IPS-NIHi7 (cell line): ENCODE measurements around the gene TNK2.
"Not testable (repeated sequence)": the region's sequence is repeated elsewhere in the genome, so short reads cannot be mapped to it uniquely, and the experiment has no call there.

ENCODE experiments used
- DNase-seq: peaks from one replicate; pipeline ENCODE4 v3.0.0; 2012; ENCODE audit warnings: mixed read lengths; ENCODE audit errors: extremely low spot score

Gene TNK2

GRCh38 chr3:195885036-195885891, 23.1 kb downstream of the TNK2 start:
- no peak for DNase-seq

GRCh38 chr3:195884691-195885035, 23.7 kb downstream of the TNK2 start:
- no peak for DNase-seq

- DNase-seq: no peak
These were observed 24.6 kb downstream of the TNK2 start for GRCh38 chr3:195883801-195884200.

GRCh38 chr3:195883160-195883559, 25.2 kb downstream of the TNK2 start:
- no peak for DNase-seq

- no peak for DNase-seq
These were observed 26.3 kb downstream of the TNK2 start for GRCh38 chr3:195882002-195882441.

- no peak for DNase-seq
These were observed 26.9 kb downstream of the TNK2 start for GRCh38 chr3:195881276-195881988.

- DNase-seq: no peak
These were observed 28.3 kb downstream of the TNK2 start for GRCh38 chr3:195880037-195880431.

- no peak for DNase-seq
These were observed 28.8 kb downstream of the TNK2 start for GRCh38 chr3:195879416-195880036.

- no peak for DNase-seq
These were observed 29.7 kb downstream of the TNK2 start for GRCh38 chr3:195878424-195879274.

GRCh38 chr3:195877767-195878423, 30.5 kb downstream of the TNK2 start:
- DNase-seq: no peak

GRCh38 chr3:195877136-195877715, 31.1 kb downstream of the TNK2 start:
- DNase-seq: no peak

GRCh38 chr3:195876297-195877064, 31.9 kb downstream of the TNK2 start:
- no peak for DNase-seq

GRCh38 chr3:195875482-195876236, 32.7 kb downstream of the TNK2 start:
- no peak for DNase-seq

- DNase-seq: no peak
These were observed 34.4 kb downstream of the TNK2 start for GRCh38 chr3:195873971-195874370.

- DNase-seq: no peak
These were observed 35.0 kb downstream of the TNK2 start for GRCh38 chr3:195873281-195873887.

GRCh38 chr3:195872800-195873199, 35.6 kb downstream of the TNK2 start:
- DNase-seq: no peak

GRCh38 chr3:195872097-195872496, 36.3 kb downstream of the TNK2 start:
- DNase-seq: no peak

- DNase-seq: not testable (repeated sequence)
These were observed 36.7 kb downstream of the TNK2 start for GRCh38 chr3:195871686-195872085.

GRCh38 chr3:195870937-195871336, 37.4 kb downstream of the TNK2 start:
- no peak for DNase-seq
